GM19351 (cell line): ENCODE results near the gene CHP1.
A peak's percentile ranks its signal among the peaks of the same experiment; 100 is the strongest.
"Not testable (repeated sequence)": the region's sequence is repeated elsewhere in the genome, so short reads cannot be mapped to it uniquely, and the experiment has no call there.

Source experiments
- ATAC-seq: cut with Tn5 transposase; IDR thresholded peaks from one replicate; pipeline ENCODE4 v1.9.1; 2021; ENCODE audit warnings: mild to moderate bottlenecking, moderate library complexity; ENCODE audit not compliant: unreplicated experiment

Gene CHP1

DNA sequence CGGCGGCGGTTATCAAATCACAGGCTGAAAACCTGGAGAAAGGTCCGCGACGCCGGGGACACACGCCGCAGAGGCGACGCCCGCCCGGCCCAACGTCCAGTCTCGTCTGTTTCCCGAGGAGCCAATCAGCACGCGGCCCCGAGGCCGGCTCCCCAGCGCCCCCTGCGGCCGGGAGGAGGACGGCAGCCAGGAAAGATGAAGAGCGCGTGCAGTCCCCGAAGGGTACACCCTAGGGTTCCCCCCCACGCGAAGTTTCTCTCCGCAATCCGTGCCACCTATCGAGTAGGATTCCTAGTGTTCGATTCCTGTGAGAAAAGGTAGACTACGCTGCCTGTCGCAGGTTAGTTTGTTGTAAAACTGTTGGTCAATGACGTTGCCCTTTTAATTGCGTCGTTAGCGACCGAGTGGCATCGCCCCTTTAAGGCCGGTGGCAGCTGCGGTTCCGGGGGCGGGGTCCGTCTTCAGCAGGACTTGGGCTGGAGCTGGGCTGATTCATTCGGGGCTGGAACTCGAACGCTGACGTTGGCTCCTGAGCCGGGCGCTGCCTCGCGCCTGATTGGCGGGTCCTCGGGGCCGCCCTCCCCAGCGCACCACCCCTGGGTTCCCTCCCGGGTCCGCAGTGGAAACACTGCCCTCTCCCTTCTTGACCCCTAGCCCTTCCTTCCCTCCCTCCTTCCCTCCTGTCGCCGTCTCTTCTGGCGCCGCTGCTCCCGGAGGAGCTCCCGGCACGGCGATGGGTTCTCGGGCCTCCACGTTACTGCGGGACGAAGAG lies at the start of gene CHP1, which contains the start of gene EXD1:
Gene CHP1, plus strand, starts transcription at position 619 of the 772 bp plus-strand sequence. Its CDS starts 115 bp downstream, at position 734.
Gene EXD1, minus strand, starts transcription at position 108 of the 772 bp plus-strand sequence. CDS start 4,182 bp downstream, outside the sequence.
- peak; percentile 97 for ATAC-seq

DNA sequence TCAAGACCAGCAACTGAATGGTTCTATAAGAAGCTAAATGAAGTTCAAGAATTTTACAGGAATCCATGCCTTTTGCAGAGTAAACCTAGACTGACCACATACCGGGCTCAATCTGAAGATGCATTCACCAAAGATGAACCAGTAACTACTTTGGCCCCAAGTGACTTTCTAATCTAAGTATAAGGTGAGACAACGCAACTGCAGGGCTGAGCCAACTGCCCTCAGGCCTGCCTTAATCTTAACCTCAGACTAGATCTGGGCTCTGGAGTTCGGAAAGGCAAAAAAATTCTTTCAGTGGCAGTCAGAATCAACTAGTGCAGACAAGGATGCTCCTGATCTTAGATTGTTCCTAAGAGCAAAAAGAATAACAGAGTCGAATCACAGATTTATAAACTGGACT lies 48.8 kb upstream of the CHP1 start:
- no peak for ATAC-seq

DNA sequence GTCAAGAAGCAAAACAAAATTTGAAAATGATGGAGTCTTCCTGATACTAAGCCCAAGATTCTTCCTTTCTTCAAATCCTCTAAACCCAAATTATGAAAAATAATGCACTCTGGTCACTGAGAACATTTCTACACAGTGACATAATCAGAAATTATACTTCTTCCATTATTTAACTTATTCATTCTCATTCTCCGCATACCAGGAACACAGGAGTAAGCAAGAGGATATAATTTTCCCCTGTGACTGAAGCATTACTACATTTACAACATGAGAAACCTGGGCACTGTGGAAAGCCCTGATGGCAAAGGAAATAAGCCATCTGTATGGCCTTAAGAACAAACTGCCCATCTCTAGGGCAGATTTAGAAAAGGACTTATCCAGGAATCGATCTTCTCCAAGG lies 47.5 kb upstream of the CHP1 start:
- no peak for ATAC-seq

DNA sequence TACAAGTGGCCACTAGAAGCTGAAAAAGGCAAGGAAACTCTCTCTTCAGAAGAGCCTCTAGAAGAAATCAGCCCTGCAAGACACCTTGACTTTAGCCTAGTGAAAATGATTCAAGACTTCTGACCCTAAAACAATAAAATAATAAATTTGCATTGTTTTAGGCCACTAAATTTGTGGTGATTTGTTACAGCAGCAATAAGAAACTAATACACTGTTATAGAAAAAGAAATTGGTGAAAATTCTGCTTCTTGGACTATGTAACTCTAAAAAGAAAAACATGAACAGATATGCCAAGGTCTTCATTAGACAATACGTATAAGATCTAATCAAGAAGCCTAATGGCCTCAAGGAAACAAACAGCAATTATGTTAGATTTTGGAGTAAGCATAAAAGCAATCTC lies 36.6 kb upstream of the CHP1 start:
- no peak for ATAC-seq

DNA sequence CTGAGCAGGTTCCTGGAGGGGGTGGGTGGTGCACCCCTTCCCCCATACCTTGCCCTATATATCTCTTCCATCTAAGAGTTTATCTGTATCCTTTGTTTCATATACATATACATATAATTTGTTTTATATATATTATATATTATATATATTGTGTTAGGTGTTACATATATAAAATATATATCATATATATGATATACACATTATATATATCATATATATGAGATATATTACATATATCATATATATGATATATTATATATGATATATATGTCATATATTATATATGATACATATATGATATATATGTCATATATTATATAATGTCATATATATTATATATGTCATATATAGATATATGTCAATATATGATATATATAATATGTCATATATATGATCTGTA lies 31.6 kb upstream of the CHP1 start:
- ATAC-seq = no peak

DNA sequence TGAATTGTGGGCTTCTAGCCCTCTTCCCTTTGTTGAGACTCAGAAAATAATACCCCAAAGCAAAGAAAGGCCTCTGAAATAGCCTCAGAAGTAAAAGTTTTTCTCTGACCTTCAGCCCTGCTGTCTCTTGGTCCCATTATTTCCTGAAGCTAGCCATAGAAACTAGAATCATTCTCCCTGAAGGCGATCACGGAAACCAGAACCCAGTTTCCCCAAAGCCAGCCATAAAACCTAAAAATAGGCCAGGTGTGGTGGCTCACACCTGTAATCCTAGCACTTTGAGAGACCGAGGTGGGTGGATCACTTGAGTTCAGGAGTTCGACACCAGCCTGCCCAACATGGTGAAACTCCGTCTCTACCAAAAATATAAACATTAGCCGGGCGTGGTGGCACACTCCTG lies 27.7 kb upstream of the CHP1 start:
- ATAC-seq = no peak

DNA sequence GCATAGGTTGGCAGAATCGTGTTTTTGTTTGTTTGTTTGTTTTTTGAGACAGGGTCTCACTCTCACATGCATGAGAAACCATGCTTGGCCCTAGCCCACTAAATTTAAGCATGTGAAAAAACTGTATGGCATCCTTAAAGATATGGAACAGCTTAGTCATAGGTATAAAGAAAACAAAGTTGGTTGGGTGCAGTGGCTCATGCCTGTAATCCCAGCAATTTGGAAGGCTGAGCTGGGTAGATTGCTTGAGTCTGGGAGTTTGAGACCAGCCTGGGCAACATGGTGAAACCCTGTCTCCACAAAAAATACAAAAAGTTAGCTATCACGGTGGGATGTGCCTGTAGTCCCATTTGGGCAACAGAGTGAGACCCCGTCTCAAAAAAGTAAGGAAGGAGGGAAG lies 25.8 kb upstream of the CHP1 start:
- ATAC-seq = no peak

DNA sequence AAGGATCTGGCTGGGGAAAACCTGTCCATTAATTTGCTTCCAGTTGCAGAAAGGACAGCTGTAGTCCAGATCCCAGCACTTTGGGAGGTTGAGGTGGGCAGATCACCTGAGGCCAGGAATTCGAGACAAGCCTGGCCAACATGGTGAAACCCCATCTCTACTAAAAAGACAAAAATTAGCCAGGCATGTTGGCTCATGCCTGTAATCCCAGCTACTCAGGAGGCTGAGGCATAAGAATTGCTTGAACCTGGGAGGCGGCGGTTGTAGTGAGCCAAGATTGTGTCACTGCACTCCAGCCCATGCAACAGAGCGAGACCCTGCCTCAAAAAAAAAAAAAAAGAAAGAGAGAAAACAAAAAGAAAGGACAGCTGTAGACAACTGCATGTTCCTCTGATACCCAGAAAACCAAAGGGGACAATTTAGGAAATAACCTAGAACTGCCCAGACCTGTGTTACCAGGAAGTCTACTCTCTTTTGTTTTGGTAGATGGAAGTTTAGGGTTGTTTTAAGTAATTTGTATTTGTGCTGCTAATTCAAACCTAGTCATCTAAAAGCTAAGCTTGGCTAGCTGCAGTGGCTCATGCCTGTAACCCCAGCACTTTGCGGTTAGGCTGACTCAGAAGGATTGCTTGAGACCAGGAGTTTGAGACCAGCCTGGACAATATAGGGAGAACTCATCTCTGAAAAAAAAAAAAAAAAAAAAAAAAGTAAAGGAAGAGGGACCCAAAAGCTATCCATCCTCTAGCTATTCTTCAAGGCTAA lies 23.2 kb upstream of the CHP1 start:
- no peak for ATAC-seq

DNA sequence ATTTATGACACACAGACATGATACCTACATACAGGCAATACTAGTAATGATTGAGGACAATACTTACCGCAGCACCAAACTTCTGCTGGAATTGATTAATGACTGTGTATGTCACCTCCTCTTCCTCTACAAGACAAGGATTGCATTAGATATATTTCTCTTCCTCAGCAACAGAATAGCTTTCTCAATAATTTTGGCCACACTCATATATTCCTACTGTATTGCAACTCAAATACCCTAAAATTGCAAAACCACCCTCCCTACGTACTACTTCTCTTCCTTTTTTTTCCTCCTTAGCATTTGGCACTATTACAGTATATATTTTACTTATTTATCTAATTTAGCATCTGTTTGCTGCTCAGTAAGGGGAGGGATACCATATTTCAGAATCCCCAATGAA lies 15.4 kb upstream of the CHP1 start:
- no peak for ATAC-seq

DNA sequence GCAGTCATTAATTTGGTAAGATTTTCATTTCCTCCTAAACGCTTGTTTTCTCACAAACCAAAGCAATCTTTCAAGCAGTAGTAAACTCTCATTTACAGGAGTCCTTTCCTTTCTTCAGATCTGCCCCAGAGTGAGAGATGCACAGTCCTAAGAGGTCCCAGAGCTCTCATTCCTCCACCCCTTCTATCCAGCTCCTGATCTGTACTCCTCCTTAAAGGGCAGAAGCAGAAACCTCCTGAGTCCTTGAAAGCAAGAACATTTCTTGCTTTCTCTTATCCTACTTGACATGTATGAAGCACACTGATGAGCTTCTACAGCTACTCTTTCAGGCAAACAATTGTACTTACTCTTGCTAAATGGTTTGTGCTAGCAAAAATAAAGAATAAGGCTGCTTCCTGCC lies 12.2 kb upstream of the CHP1 start:
- no peak for ATAC-seq

DNA sequence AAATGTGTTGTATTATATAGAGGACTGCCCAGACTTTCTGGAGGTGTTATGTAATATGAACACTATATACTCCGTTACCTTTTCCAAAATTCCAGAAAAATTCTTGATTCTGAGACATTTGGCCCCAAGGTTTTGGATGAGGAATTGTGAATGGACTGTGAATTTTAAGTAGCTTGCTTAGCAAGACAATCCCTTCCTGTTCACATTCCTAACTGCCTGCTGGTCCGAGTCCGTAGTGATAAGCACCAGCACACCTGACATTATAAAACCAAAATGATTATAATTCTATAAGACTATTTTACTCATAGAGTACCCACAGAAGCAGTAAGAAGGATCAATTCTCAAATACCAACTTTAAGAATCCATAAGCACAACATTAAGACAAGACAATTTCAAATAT lies 11.7 kb upstream of the CHP1 start:
- no peak for ATAC-seq

DNA sequence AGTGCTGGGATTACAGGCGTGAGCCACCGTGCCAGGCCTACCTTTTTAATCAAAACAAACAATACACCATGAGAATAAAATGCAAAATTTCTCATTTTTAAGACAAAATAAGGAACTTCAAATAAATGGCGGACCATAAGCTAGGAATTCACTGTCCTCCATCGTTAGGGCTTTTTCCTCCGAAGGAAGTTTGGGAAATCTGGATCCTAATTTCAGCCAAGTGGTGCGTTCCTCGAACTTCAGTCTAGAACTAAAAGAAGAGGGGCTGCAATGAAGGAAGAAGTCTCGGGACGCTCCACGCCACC lies 771 bp upstream of the CHP1 start:
- no peak for ATAC-seq

DNA sequence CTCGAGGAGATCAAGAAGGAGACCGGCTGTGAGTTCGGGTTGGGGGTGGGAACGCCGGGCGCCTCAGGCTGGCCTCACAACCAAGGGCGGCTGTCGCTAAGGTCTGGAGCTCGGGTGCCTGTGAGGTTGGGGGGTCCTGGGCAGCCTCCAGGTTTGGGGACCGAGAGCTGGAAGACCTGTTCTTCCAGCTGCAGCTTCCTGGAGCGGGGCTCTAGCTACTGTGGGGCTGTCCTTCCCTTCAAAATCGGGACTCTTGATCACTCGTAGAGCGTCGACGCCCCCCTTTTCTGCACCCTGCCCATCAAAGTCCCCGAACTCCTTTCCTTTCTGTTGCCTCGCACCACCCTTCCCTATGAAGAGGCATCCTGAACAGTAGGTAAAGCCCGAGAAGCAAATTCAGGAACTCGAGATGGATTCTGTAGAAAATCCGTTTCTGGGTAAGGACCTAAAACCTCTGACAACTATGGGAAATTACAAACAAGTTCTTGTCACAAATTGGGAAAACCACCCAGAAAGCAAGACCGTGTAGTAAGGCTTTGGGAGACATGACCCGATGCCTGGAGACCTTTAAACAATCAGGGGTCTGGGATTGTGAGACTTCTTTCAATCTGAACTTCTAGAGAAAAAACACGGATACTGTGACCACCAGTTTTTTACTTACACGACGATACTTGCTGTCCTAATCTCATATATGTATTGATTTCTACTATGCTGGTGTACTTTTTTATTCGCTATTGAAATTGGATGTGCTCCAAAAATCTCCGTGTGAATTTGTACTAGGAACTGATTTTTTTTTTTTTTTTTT lies 556 bp downstream of the CHP1 start:
- ATAC-seq = peak; percentile 45

DNA sequence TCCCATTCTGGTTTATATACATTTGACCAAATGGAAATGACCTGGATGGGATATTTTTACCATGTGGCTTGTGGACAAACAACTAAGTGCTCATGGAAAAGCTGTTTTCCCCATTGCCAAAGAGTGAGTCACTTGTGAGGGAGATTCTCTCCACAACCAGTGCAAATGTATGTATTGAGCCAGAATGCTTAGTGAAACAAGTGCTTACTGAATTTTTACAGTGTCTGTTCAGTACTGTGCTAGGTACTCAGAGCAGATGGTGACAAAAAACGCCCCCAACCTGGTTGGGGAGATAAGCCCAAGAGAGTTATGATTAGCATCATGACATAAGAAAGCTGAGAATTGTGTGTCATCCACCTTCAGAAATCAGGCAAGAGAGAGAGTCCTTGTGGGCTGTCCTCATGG lies 2.3 kb downstream of the CHP1 start:
- ATAC-seq = no peak

DNA sequence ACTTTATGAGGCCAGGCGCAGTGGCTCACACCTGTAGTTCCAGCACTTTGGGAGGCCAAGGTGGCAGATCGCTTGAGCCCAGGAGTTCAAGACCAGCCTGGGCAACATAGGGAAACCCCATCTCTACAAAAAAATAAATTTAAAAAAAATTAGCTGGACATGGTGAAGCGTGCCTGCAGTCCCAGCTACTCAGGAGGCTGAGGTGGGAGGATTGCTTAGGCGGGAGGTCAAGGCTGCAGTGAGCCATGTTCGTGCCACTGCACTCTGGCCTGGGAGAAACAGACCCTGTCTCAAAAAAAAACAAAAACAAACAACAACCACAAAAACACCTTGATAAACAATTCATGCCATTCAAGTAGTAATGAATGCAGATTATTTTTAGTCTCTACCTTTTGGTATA lies 4.2 kb downstream of the CHP1 start:
- not testable (repeated sequence) for ATAC-seq

DNA sequence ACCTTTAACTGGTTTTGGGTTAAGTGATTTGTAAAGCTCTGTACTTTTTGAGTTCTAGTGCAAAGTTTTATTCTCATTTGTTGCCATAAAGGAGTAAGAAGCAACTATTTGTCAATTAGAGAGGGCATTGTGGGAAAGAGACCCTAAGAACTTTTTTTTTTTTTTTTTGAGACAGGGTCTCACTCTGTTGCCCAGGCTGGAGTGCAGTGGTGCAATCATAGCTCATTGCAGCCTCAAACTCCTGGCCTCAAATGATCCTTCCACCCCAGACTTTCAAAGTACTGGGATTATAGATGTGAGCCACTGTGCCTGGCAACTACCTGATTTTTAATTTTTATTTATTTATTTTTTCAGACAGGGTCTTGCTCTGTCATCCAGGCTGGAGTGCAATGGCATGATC lies 4.9 kb downstream of the CHP1 start:
- no peak for ATAC-seq

DNA sequence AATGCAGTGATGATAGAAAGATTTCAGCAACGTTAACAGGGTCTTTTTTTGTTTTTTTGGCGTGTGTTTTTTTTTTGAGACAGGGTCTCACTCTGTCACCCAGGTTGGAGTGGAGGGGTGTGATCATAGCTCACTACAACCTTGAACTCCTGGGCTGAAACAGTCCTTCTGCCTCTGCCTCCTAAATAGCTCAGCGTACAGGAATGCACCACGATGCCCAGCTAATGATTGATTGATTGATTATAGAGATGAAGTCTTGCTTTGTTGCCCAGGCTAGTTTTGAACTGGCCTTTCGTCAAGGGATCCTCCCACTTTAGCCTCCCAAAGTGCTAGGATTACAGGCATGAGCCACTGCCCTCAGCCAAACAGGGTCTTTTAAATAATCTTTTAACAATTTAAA lies 7.0 kb downstream of the CHP1 start:
- ATAC-seq = no peak

DNA sequence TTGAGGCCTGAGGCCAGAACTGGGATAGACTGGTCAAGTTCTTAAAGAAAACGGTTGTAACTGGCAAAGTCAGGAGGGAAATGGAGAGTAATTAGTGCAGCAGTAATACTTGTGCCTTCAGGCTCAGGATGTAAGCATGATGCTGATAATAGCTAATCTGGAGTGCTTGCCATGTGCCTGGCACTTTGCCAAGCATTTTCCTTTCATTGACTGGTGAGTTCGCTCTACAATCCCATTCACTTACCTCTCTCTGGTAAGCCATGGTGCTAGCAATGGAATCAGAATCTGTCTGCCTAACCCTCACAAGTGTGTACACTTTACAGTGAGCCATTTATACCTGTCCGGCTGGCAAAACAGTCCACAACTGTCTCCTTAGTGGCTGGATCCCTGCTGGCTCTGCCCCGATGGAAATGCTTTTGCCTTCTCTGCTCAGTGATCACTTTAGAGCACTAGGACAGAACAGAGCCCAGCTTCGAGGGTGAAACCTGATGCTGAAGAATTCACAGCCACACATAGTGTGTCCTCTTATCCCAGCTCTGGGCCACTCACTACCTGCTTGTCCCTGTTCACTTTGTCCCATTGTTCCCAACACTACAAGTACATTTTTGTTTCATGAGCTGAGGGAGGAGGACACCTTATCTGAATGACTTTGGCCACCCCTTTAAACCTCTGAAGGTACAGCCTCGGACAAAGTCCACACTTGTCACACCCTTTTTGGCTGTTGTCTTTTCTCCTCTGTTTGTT lies 10.3 kb downstream of the CHP1 start:
- ATAC-seq = no peak

DNA sequence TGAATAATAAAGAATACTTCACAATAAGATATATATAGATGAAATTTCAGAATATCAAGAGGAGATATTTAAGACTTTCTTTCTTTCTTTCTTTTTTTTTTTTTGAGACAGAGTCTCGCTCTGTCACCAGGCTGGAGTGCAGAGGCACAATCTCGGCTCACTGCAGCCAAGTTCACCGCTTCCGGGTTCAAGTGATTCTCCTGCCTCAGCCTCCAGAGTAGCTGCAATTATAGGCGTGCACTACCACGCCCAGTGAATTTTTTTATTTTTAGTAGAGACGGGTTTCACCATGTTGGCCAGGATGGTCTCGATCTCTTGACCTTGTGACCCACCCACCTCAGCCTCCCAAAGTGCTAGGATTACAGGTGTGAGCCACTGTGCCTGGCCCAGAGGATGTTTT lies 19.7 kb downstream of the CHP1 start:
- ATAC-seq = not testable (repeated sequence)

DNA sequence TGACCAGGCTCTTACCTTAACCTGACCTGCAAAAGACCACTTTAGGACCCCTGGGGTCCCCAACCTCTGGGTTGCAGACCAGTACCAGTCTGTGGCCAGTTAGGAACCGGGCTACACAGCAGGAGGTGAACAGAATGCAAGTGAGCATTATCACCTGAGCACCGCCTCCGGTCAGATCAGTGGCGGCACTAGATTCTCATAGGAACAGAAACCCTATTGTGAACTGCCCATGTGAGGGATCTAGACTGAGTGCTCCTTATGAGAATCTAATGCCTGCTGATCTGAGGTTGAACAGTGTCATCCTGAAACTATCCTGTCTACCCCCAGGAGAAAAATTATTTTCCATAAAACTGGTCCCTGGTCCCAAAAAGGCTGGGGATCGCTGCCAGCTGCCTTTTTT lies 20.3 kb downstream of the CHP1 start:
- no peak for ATAC-seq

DNA sequence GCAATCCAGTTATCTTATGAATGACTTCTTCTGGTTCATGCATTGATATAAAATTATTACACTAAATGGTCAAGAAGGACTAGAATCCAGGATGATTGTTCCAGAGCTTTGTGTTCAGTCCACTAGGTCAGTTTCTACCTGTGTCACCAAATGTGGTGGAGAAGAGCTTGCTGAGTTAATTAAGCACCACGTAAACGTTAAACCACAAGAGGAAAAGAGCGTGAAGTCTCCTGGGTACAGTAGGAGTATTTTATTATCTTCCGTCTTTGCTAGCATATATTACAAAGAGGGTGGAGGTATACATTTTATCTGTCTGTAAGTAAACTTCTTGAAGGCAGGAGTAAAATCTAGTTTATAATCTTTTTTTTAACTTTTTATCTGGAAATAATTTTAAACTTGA lies 23.5 kb downstream of the CHP1 start:
- no peak for ATAC-seq
